Measurements from ENCODE around the gene RASL10B.

The RASL10B gene

GRCh38 chr17:35784895-35785294, 53.5 kb downstream of the RASL10B start:
- ATAC-seq (no peak), DNase-seq (no peak)
- peaks cover 24% of the 10 kb centered on the region for H3K4me1 Mint-ChIP-seq

GRCh38 chr17:35786941-35787432, 55.5 kb downstream of the RASL10B start:
- ATAC-seq = no peak

More at GRCh38 chr17:35784895-35785294, 53.5 kb downstream of the RASL10B start:
- Mint-ChIP-seq H3K27ac (no peak overlapping the region), H3K4me3 (no peak overlapping the region), H3K27me3 (no peaks in the 10 kb centered on the region), H3K9me3 (no peaks in the 10 kb centered on the region)

GRCh38 chr17:35788477-35789368, 57.3 kb downstream of the RASL10B start:
- Mint-ChIP-seq H3K9me3 (no peaks in the 10 kb centered on the region), H3K27me3 (peaks cover 17% of the 10 kb centered on the region), H3K27ac (no peak overlapping the region), H3K4me3 (no peak overlapping the region), H3K4me1 (peaks cover 30% of the 10 kb centered on the region)
- DNase-seq = no peak
- no peak for ATAC-seq

More at GRCh38 chr17:35786941-35787432, 55.5 kb downstream of the RASL10B start:
- Mint-ChIP-seq H3K27me3 (peaks cover 3% of the 10 kb centered on the region), H3K4me1 (peaks cover 24% of the 10 kb centered on the region), H3K27ac (no peak overlapping the region), H3K4me3 (no peak overlapping the region), H3K9me3 (no peaks in the 10 kb centered on the region)
- DNase-seq = no peak

- peaks cover 44% of the 10 kb centered on the region for H3K4me1 Mint-ChIP-seq
- no peak for ATAC-seq
Measured at GRCh38 chr17:35790841-35791240, 59.4 kb downstream of the RASL10B start.

GRCh38 chr17:35791681-35792350, 60.4 kb downstream of the RASL10B start:
- peaks cover 44% of the 10 kb centered on the region for H3K27me3 Mint-ChIP-seq
- no peak overlapping the region for H3K27ac Mint-ChIP-seq
- no peak overlapping the region for H3K4me3 Mint-ChIP-seq
- no peaks in the 10 kb centered on the region for H3K9me3 Mint-ChIP-seq
- peaks cover 50% of the 10 kb centered on the region for H3K4me1 Mint-ChIP-seq
- no peak for ATAC-seq
- no peak for DNase-seq

More at GRCh38 chr17:35790841-35791240, 59.4 kb downstream of the RASL10B start:
- no peak overlapping the region for H3K4me3 Mint-ChIP-seq
- no peaks in the 10 kb centered on the region for H3K9me3 Mint-ChIP-seq
- peaks cover 35% of the 10 kb centered on the region for H3K27me3 Mint-ChIP-seq
- no peak overlapping the region for H3K27ac Mint-ChIP-seq
- DNase-seq = no peak

Data from stimulated activated naive CD8-positive, alpha-beta T cell treated with anti-CD3 and anti-CD28 coated beads, Interleukin-15, amount 100 ng/mL, for 72 hours (primary cell).